Stomach (tissue), 9 donors: ENCODE measurements around the gene CAPZA1. TPM values are rescaled to one million over a fixed set of nuclear protein-coding genes. Genes with fewer than 3 reads are reported as not detected.

Experiments
- DNase-seq, 2 donors: peaks; one replicate each; pipeline versions ENCODE4 v3.0.0 to v3.0.0-alpha.2; 2013 to 2019
- H3K27ac ChIP-seq, 5 donors: fragments of 200-600 bp in 4 of 5; sonication (generic) in 4 of 5; one replicate each; pipeline ENCODE4 v1.5.1; 2013 to 2019; ENCODE audit warnings: mild to moderate bottlenecking in 1 of 5, moderate library complexity in 1 of 5
- H3K27me3 ChIP-seq, 3 donors: fragments of 200-600 bp; sonication (generic); one replicate each; pipeline ENCODE4 v1.5.1; 2017 to 2019; ENCODE audit warnings: mixed run types in 1 of 3
- H3K36me3 ChIP-seq, 4 donors: fragments of 200-600 bp; sonication (generic); 1 replicate in 3 of 4; 2 replicates in 1 of 4; pipeline ENCODE4 v1.5.1; 2016 to 2019
- H3K4me1 ChIP-seq, 4 donors: fragments of 200-600 bp; sonication (generic); one replicate each; pipeline ENCODE4 v1.5.1; 2016 to 2019
- H3K4me3 ChIP-seq, 4 donors: fragments of 200-600 bp; sonication (generic) in 3 of 4; one replicate each; pipeline ENCODE4 v1.5.1; 2016 to 2019; ENCODE audit warnings: mild to moderate bottlenecking in 1 of 4
- H3K9me3 ChIP-seq, 4 donors: fragments of 200-600 bp; sonication (generic); one replicate each; pipeline ENCODE4 v1.5.1; 2016 to 2019
- CTCF ChIP-seq, 7 experiments: fragments of 450-650 bp in 4 of 7; fragments of 200-600 bp in 3 of 7; sonication (generic) in 3 of 7; IDR thresholded peaks; one replicate each; pipeline ENCODE4 v1.5.1; 2016 to 2019; ENCODE audit warnings: antibody characterized with exemption in 7 of 7, control low read depth in 2 of 7, mild to moderate bottlenecking in 1 of 7
- EP300 ChIP-seq: sonication (generic); formaldehyde crosslinking; IDR thresholded peaks from one replicate; pipeline ENCODE4 v1.6.1; 2017; ENCODE audit warnings: antibody characterized with exemption
- POLR2A ChIP-seq, 4 donors: fragments of 450-650 bp; IDR thresholded peaks; one replicate each; pipeline ENCODE4 v1.6.1; 2016; ENCODE audit warnings: antibody characterized with exemption in 4 of 4, control low read depth in 2 of 4, mild to moderate bottlenecking in 1 of 4, moderate library complexity in 1 of 4
- POLR2AphosphoS5 ChIP-seq, 3 donors: sonication (generic); formaldehyde crosslinking; IDR thresholded peaks; one replicate each; pipeline ENCODE4 v1.6.1; 2016; ENCODE audit warnings: antibody characterized with exemption in 3 of 3
- WGBS, 5 donors: extraction: QIAGEN DNeasy Blood & Tissue Kit in 3 of 5; methylation state at CpG; one replicate each; pipeline versions ENCODE4 v1.1.5 to v1.1.7; 2013 to 2018; 5-methylcytosine and 5-hydroxymethylcytosine counted together
- intact Hi-C: fragments of 100-400 bp; cut with DNase I; formaldehyde crosslinking; loops from one replicate; pipeline ENCODE4 v1.15.1; 2023; ENCODE audit warnings: low total_unique reads
- polyA plus RNA-seq, 3 donors: library from polyadenylated mRNA; stranded (reverse); fragments of 200-250 nt; gene quantifications; one replicate each; pipeline ENCODE4 v1.2.3, GENCODE V29; 2013
- total RNA-seq, 5 donors: library from RNA; depleted of rRNA; stranded (reverse); fragments of >200 nt; gene quantifications; one replicate each; pipeline versions ENCODE4 v1.1.0 to v1.2.3, GENCODE V29; 2014 to 2016
- donor health status: healthy with polysubstance abuse.
- donor health status: Bipolar disorder and iron deficiency.
- donor health status: healthy.

The CAPZA1 gene
- total and polyA plus RNA-seq, 8 donors: 15.8 to 257 (median 67.0) TPM

GRCh38 chr1:112689842-112690237, 70.2 kb downstream of the CAPZA1 start:
- Histone ChIP-seq H3K27me3 (no peaks in the 10 kb centered on the region), H3K36me3 (peaks cover 37 to 72% (median 65%) of the 10 kb centered on the region in 4 donors), H3K4me1 (peaks cover 0 to 7% (median 3%) of the 10 kb centered on the region in 4 donors), H3K4me3 (no peak overlapping the region), H3K27ac (no peak overlapping the region), H3K9me3 (no peaks in the 10 kb centered on the region)
- DNase-seq: no peak
- TF ChIP-seq CTCF (IDR thresholded peaks at IDR 0.05) (no peak), EP300 (no peak), POLR2AphosphoS5 (IDR thresholded peaks at IDR 0.05) (no peak), POLR2A (IDR thresholded peaks at IDR 0.05) (no peak)
- intact Hi-C loops: no loop called here
- 88 to 94% (median 92%) methylated on average over 11 of the region's 11 CpGs for WGBS, 5 donors

GRCh38 chr1:112692681-112693080, 73.0 kb downstream of the CAPZA1 start:
- peaks cover 50 to 99% (median 93%) of the 10 kb centered on the region in 4 donors for H3K36me3 ChIP-seq
- H3K4me3 ChIP-seq: no peak overlapping the region
- H3K4me1 ChIP-seq: peaks cover 0 to 7% (median 4%) of the 10 kb centered on the region in 4 donors
- H3K9me3 ChIP-seq: no peaks in the 10 kb centered on the region
- DNase-seq: no peak
- TF ChIP-seq CTCF (IDR thresholded peaks at IDR 0.05) (no peak), POLR2A (IDR thresholded peaks at IDR 0.05) (no peak), EP300 (no peak), POLR2AphosphoS5 (IDR thresholded peaks at IDR 0.05) (no peak)
- no peaks in the 10 kb centered on the region for H3K27me3 ChIP-seq
- H3K27ac ChIP-seq: no peak overlapping the region
- WGBS, 5 donors: 91 to 96% (median 96%) methylated on average over 5 of the region's 5 CpGs
- intact Hi-C loops: no loop called here

- H3K36me3 ChIP-seq: peaks cover 54 to 100% (median 100%) of the 10 kb centered on the region in 4 donors
- H3K4me1 ChIP-seq: peaks cover 7 to 13% (median 8%) of the 10 kb centered on the region in 4 donors
- no peaks in the 10 kb centered on the region for H3K27me3 ChIP-seq
- intact Hi-C loops: no loop called here
- no peak overlapping the region for H3K27ac ChIP-seq
- no peak overlapping the region for H3K4me3 ChIP-seq
- TF ChIP-seq CTCF (IDR thresholded peaks at IDR 0.05) (no peak), EP300 (no peak), POLR2AphosphoS5 (IDR thresholded peaks at IDR 0.05) (no peak), POLR2A (IDR thresholded peaks at IDR 0.05) (no peak)
- no peaks in the 10 kb centered on the region for H3K9me3 ChIP-seq
- no peak for DNase-seq
- WGBS, 5 donors: 80 to 93% (median 91%) methylated on average over 1 to 6 of the region's 6 CpGs
These were observed 74.2 kb downstream of the CAPZA1 start for GRCh38 chr1:112693821-112694220.

GRCh38 chr1:112694363-112694929, 74.8 kb downstream of the CAPZA1 start:
- intact Hi-C loops: no loop called here
- TF ChIP-seq CTCF (IDR thresholded peaks at IDR 0.05) (no peak), EP300 (no peak), POLR2AphosphoS5 (IDR thresholded peaks at IDR 0.05) (no peak), POLR2A (IDR thresholded peaks at IDR 0.05) (no peak)
- Histone ChIP-seq H3K36me3 (peaks cover 54 to 100% (median 98%) of the 10 kb centered on the region in 4 donors), H3K9me3 (no peaks in the 10 kb centered on the region), H3K27ac (no peak overlapping the region), H3K4me3 (no peak overlapping the region), H3K4me1 (peaks cover 13 to 20% (median 14%) of the 10 kb centered on the region in 4 donors), H3K27me3 (no peaks in the 10 kb centered on the region)
- whole genome bisulfite sequencing, 5 donors: 84 to 94% (median 89%) methylated on average over 11 to 15 of the region's 15 CpGs
- DNase-seq: no peak
